Neuronal stem cell (in vitro differentiated cells): Measurements from ENCODE around the gene ZNF675. TPM values are rescaled to one million over a fixed set of nuclear protein-coding genes. Genes with fewer than 3 reads are reported as not detected.
A peak's percentile ranks its signal among the peaks of the same experiment; 100 is the strongest.
"Not testable (repeated sequence)": the region's sequence is repeated elsewhere in the genome, so short reads cannot be mapped to it uniquely, and the experiment has no call there.

ENCODE experiments used
- DNase-seq: peaks from one replicate; pipeline ENCODE4 v3.0.0-alpha.2; 2013; ENCODE audit warnings: low spot score
- H2AFZ ChIP-seq: one replicate; pipeline ENCODE4 v1.6.1; 2013; ENCODE audit warnings: mild to moderate bottlenecking, low read length, inconsistent platforms
- H2AK5ac ChIP-seq: 2 replicates; pipeline ENCODE4 v1.6.1; 2013; ENCODE audit warnings: low read depth, mild to moderate bottlenecking, inconsistent platforms, low read length, moderate library complexity, mixed read lengths
- H2BK120ac ChIP-seq: 2 replicates; pipeline ENCODE4 v1.6.1; 2013; ENCODE audit warnings: low read depth, mild to moderate bottlenecking, inconsistent platforms, low read length, moderate library complexity, mixed read lengths
- H2BK12ac ChIP-seq: one replicate; pipeline ENCODE4 v1.6.1; 2013; ENCODE audit warnings: low read length, inconsistent platforms
- H2BK15ac ChIP-seq: 2 replicates; pipeline ENCODE4 v1.6.1; 2013; ENCODE audit warnings: mild to moderate bottlenecking, low read length, inconsistent platforms, mixed read lengths
- H2BK5ac ChIP-seq: one replicate; pipeline ENCODE4 v1.6.1; 2013; ENCODE audit warnings: inconsistent platforms, mild to moderate bottlenecking, low read length, moderate library complexity
- H3K14ac ChIP-seq: one replicate; pipeline ENCODE4 v1.6.1; 2013; ENCODE audit warnings: low read length, inconsistent platforms
- H3K18ac ChIP-seq: 2 replicates; pipeline ENCODE4 v1.6.1; 2013; ENCODE audit warnings: low read length, inconsistent platforms
- H3K23ac ChIP-seq: 2 replicates; pipeline ENCODE4 v1.6.1; 2013; ENCODE audit warnings: low read depth, mild to moderate bottlenecking, mixed read lengths, low read length, inconsistent platforms; ENCODE audit not compliant: poor library complexity
- H3K27ac ChIP-seq: replicated peaks from 3 replicates; pipeline ENCODE4 v1.5.1; 2013; ENCODE audit warnings: low read length, inconsistent platforms
- H3K27me3 ChIP-seq, 3 experiments: 2 replicates each; pipeline ENCODE4 v1.6.1; 2013; ENCODE audit warnings: low read length in 3 of 3, mild to moderate bottlenecking in 2 of 3, inconsistent platforms in 1 of 3, low read depth in 1 of 3, mixed read lengths in 1 of 3, moderate library complexity in 1 of 3; ENCODE audit not compliant: control insufficient read depth in 3 of 3, insufficient read depth in 3 of 3
- H3K36me3 ChIP-seq, 2 donors: replicated peaks in 1 of 2; 2 replicates each; pipeline ENCODE4 v1.6.1; 2013; ENCODE audit warnings: low read length in 2 of 2; ENCODE audit not compliant: control insufficient read depth in 2 of 2, insufficient read depth in 2 of 2
- H3K4ac ChIP-seq: 2 replicates; pipeline ENCODE4 v1.6.1; 2013; ENCODE audit warnings: inconsistent platforms, mild to moderate bottlenecking, low read length, moderate library complexity
- H3K4me1 ChIP-seq, 2 donors: 1 replicate in 1 of 2; 2 replicates in 1 of 2; pipeline ENCODE4 v1.6.1; 2013; ENCODE audit warnings: low read length in 2 of 2, low read depth in 1 of 2; ENCODE audit not compliant: control insufficient read depth in 2 of 2, insufficient read depth in 1 of 2
- H3K4me2 ChIP-seq: one replicate; pipeline ENCODE4 v1.6.1; 2013; ENCODE audit warnings: mild to moderate bottlenecking, low read length, inconsistent platforms; ENCODE audit not compliant: insufficient read depth, poor library complexity, severe bottlenecking
- H3K4me3 ChIP-seq, 2 donors: 2 replicates each; pipeline ENCODE4 v1.5.1; 2013; ENCODE audit warnings: low read length in 2 of 2, mild to moderate bottlenecking in 2 of 2, inconsistent platforms in 1 of 2, moderate library complexity in 1 of 2
- H3K79me1 ChIP-seq: one replicate; pipeline ENCODE4 v1.6.1; 2013; ENCODE audit warnings: low read depth, mild to moderate bottlenecking, inconsistent platforms, low read length, moderate library complexity
- H3K9ac ChIP-seq: one replicate; pipeline ENCODE4 v1.6.1; 2013; ENCODE audit warnings: mild to moderate bottlenecking, low read depth, low read length, inconsistent platforms; ENCODE audit not compliant: poor library complexity
- H3K9me3 ChIP-seq, 2 donors: replicated peaks in 1 of 2; 2 replicates each; pipeline versions ENCODE3 to v1.6.1; 2013; ENCODE audit warnings: low read length in 2 of 2, mild to moderate bottlenecking in 2 of 2, inconsistent platforms in 1 of 2, low read depth in 1 of 2, mixed read lengths in 1 of 2, moderate library complexity in 1 of 2; ENCODE audit not compliant: control insufficient read depth in 2 of 2, insufficient read depth in 1 of 2
- H4K8ac ChIP-seq: one replicate; pipeline ENCODE4 v1.6.1; 2013; ENCODE audit warnings: low read depth, mild to moderate bottlenecking, inconsistent platforms, low read length, moderate library complexity
- H4K91ac ChIP-seq: one replicate; pipeline ENCODE4 v1.6.1; 2013; ENCODE audit warnings: low read length, low read depth, mild to moderate bottlenecking, inconsistent platforms; ENCODE audit not compliant: poor library complexity
- WGBS, 2 donors: extraction: QIAGEN DNeasy Blood & Tissue Kit; methylation state at CpG; one replicate each; pipeline ENCODE4 v1.1.7; 2013; ENCODE audit warnings: missing lambda C conversion rate in 2 of 2, mixed read lengths in 1 of 2; ENCODE audit not compliant: insufficient read length in 2 of 2, insufficient replicate concordance in 1 of 2; ENCODE audit errors: extremely low coverage in 2 of 2; 5-methylcytosine and 5-hydroxymethylcytosine counted together
- polyA plus RNA-seq, 2 experiments: library from polyadenylated mRNA; stranded (reverse); fragments of 200-250 nt; gene quantifications; one replicate each; pipeline ENCODE4 v1.2.3, GENCODE V29; 2013

ZNF675 gene
- 17.8 TPM for polyA plus RNA-seq (2013, experiment 1 of 2)
- 16.5 TPM for polyA plus RNA-seq (2013, experiment 2 of 2)

DNA sequence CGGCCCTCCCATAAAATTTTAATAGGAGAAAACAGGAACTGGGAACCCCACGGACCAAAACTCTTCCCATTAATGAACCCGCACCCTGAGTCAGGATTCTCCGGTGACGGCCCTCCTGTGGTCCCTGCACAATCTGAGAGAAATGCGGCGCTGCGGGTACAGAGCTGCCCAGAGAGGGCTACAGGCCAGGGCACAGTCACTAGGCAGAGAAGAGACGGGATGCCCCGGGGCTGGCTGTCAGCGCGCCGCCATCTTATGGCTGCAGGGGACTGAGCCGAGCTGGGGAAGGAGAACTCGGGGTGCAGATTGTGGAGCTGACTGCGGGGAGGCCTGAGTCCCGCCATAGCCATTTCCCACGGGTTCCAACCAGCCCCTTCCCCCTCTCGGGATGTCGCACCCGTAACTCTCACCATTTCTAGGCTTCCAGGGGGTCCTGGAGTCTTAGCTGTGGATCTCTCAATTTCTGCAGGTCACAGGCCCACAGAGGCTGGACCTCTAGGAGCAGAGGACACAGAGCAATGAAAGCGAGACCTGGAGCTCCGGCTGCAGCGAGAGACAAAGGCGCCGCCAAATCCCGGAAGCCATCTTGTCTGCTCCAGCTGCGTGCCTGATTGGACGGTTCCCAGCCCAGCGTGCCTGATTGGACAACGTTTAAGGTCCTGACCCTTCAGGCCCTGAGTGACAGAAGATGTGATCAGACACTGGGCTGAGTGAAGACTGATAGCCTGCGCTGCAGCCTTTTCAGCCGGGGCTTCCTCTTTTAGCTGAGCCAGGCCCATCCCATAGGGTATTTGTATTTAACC lies at the start of gene ZNF675:
Gene ZNF675, minus strand, starts transcription at position 592 of the 803 bp plus-strand sequence. Its CDS starts 179 bp downstream, at position 413.
- Histone ChIP-seq H3K27me3 (no peaks in the 10 kb centered on the region), H3K9ac (peak within 1 kb of the TSS; percentile 89), H3K18ac (peak within 1 kb of the TSS; percentile 88), H4K91ac (no peak within 1 kb of the TSS), H2AFZ (peak within 1 kb of the TSS; percentile 88), H2BK12ac (no peak within 1 kb of the TSS), H2BK15ac (no peak within 1 kb of the TSS), H3K79me1 (no peaks in the 10 kb centered on the region), H4K8ac (no peak within 1 kb of the TSS), H3K27ac (peak within 1 kb of the TSS; percentile 97), H3K9me3 (peaks cover 1 to 30% of the 10 kb centered on the region in 2 donors), H2BK5ac (peak within 1 kb of the TSS; percentile 10), H3K36me3 (peaks cover 2 to 34% of the 10 kb centered on the region in 2 donors), H3K14ac (no peak within 1 kb of the TSS), H3K4me1 (no peaks in the 10 kb centered on the region), H3K4ac (no peak within 1 kb of the TSS), H3K4me2 (peak within 1 kb of the TSS; percentile 43), H2AK5ac (no peak within 1 kb of the TSS), H3K4me3 (peak within 1 kb of the TSS; percentile 89 to 91), H3K23ac (peak within 1 kb of the TSS; percentile 75), H2BK120ac (no peak within 1 kb of the TSS)
- WGBS, 2 donors: no CpG with 5 or more reads among the region's 33 CpGs
- DNase-seq: peak; percentile 90

DNA sequence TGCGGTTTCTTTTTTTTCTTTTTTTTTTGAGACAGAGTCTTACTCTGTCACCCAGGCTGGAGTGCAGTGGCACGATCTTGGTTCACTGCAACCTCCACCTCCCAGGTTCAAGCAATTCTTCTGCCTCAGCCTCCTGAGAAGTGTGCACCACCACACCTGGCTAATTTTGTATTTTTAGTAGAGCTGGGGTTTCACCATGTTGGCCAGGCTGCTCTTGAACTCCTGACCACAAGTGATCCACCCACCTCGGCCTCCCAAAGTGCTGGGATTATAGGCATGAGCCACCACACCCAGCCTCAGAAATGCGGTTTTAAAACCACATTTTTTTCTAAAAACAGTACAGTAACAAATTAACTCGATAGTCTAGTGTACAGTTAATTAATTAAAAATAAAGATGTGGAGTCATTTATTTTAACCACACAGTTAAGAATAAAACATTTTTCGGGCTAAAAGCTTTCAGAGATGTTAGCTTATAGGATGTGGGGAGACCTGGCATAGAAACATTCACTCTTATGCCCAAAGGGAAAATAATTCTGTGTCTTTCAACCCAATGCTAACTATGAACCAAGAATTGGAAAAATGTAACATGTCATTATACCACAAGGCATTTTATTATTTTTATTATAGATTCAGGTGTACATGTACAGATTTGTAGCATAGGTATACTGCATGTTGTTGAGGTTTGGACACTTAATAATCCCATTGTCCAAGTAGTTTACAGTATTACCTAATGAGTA lies 43.9 kb upstream of the ZNF675 start:
- H4K91ac ChIP-seq, H3K4me2 ChIP-seq, H3K36me3 ChIP-seq, H2BK5ac ChIP-seq, H2BK12ac ChIP-seq, H3K4me1 ChIP-seq, H3K27ac ChIP-seq, H3K23ac ChIP-seq, H2AK5ac ChIP-seq, DNase-seq, H4K8ac ChIP-seq, H3K27me3 ChIP-seq, H3K9me3 ChIP-seq, H2BK15ac ChIP-seq, H3K4ac ChIP-seq, H3K4me3 ChIP-seq, H2BK120ac ChIP-seq, H3K9ac ChIP-seq, H3K14ac ChIP-seq, H2AFZ ChIP-seq, H3K18ac ChIP-seq, H3K79me1 ChIP-seq: not testable (repeated sequence)
- WGBS, 2 donors: no CpG with 5 or more reads among the region's 6 CpGs

DNA sequence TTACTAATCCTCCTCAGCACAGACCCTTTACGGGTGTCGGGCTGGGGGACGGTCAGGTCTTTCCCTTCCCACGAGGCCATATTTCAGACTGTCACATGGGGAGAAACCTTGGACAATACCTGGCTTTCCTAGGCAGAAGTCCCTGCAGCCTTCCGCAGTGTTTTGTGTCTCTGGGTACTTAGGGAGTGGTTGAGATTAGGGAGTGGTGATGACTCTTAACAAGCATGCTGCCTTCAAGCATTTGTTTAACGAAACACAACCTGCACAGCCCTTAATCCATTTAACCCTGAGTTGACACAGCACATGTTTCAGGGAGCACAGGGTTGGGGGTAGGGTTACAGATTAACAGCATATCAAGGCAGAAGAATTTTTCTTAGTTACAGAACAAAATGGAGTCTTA lies 37.1 kb upstream of the ZNF675 start:
- H2BK15ac ChIP-seq, H4K91ac ChIP-seq, H2AK5ac ChIP-seq, H3K36me3 ChIP-seq, DNase-seq, H3K9ac ChIP-seq, H2BK5ac ChIP-seq, H3K4me1 ChIP-seq, H3K27me3 ChIP-seq, H3K4me2 ChIP-seq, H2AFZ ChIP-seq, H3K79me1 ChIP-seq, H3K18ac ChIP-seq, H3K9me3 ChIP-seq, H3K14ac ChIP-seq, H4K8ac ChIP-seq, H2BK12ac ChIP-seq, H3K27ac ChIP-seq, H3K23ac ChIP-seq, H3K4me3 ChIP-seq, H2BK120ac ChIP-seq, H3K4ac ChIP-seq: not testable (repeated sequence)
- no CpG with 5 or more reads among the region's 6 CpGs for WGBS, 2 donors

DNA sequence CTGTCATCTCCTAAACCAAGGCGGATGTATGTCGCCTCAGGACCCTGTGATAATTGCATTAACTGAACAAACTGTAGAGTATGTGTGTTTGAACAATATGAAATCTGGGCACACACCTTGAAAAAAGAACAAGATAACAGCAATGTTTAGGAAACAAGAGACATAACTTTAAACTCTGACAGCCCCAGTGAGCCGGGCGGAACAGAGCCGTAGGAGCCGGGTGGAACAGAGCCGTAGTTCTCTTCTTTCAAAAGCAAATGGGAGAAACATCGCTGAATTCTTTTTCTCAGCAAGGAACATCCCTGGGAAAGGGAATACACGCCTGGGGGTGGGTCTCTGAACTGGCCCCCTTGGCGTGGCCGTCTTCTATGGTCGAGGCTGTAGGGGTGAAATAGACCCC lies 31.8 kb upstream of the ZNF675 start:
- no peak overlapping the region for H4K91ac ChIP-seq
- no peak overlapping the region for H3K23ac ChIP-seq
- H3K9me3 ChIP-seq: no peaks in the 10 kb centered on the region
- no peak overlapping the region for H3K4ac ChIP-seq
- no CpG with 5 or more reads among the region's 12 CpGs for WGBS, 2 donors
- no peak for DNase-seq
- H3K27me3 ChIP-seq: no peaks in the 10 kb centered on the region
- no peak overlapping the region for H2BK15ac ChIP-seq
- no peak overlapping the region for H2BK12ac ChIP-seq
- H3K18ac ChIP-seq: no peak overlapping the region
- H3K4me2 ChIP-seq: no peak overlapping the region
- no peak overlapping the region for H4K8ac ChIP-seq
- no peak overlapping the region for H3K14ac ChIP-seq
- H2BK5ac ChIP-seq: no peak overlapping the region
- H2AK5ac ChIP-seq: no peak overlapping the region
- H3K36me3 ChIP-seq: no peaks in the 10 kb centered on the region
- H2BK120ac ChIP-seq: no peak overlapping the region
- no peak overlapping the region for H3K27ac ChIP-seq
- H3K9ac ChIP-seq: no peak overlapping the region
- peak overlapping the region; percentile 40 for H2AFZ ChIP-seq
- H3K79me1 ChIP-seq: no peaks in the 10 kb centered on the region
- no peaks in the 10 kb centered on the region for H3K4me1 ChIP-seq
- H3K4me3 ChIP-seq: no peak overlapping the region
